ENCODE results near the gene ADGRL1. TPM values are rescaled to one million over a fixed set of nuclear protein-coding genes. Genes with fewer than 3 reads are reported as not detected.
"Not testable (repeated sequence)": the region's sequence is repeated elsewhere in the genome, so short reads cannot be mapped to it uniquely, and the experiment has no call there.

Gene ADGRL1
- total and polyA plus RNA-seq, 3 donors from 2014 or later = 23.8 to 57.2 (median 45.0) TPM

DNA sequence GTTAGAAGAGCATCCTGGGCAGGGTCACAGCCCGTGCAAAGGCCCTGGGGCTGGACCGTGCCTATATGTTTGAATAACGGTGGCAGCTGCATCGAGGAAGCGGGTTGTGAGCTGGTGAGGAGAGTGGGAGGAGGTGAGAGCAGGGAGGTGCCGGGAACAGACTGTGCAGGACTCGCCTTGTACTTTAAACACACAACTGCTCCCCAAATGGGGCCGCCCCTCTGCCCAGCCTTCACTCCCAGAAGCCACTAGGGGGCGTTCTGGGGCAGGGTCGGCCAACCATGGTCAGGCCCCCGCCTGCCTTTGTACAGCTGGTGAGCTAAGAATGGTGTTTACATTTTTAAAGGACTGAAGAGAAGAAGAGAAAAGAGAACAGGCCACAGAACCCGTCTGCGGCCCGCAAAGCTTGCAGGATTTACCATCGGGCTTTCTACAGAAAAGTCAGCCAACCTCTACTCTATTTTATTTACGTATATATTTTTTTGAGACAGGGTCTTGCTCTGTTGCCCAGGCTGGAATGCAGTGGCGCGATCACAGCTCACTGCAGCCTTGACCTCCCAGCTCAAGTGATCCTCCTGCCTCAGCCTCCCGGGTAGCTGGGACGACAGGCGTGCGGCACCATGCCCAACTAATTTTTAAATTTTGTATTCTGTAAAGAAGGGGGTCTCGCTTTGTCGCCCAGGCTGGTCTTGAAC lies 5.7 kb downstream of the ADGRL1 start:
- H3K27me3 ChIP-seq; H3K27ac ChIP-seq; H3K4me1 ChIP-seq; H3K9me3 ChIP-seq; H3K36me3 ChIP-seq (ENCODE audit: low read depth, missing control alignments); H3K4me3 ChIP-seq; intact Hi-C loops (cut with DNase I; ENCODE audit: low total_unique reads): not testable (repeated sequence)
- peak; percentile 47 for DNase-seq
- peak in 2 of 3 experiments; percentile 34 to 66 for TF ChIP-seq CTCF (IDR thresholded peaks at IDR 0.05)
- WGBS, 2 donors = 73 to 80% methylated on average over 24 of the region's 24 CpGs

GRCh38 chr19:14198384-14199376 lies 7.3 kb downstream of the ADGRL1 start:
- no peaks in the 10 kb centered on the region for H3K9me3 ChIP-seq
- intact Hi-C loops (cut with DNase I; ENCODE audit: low total_unique reads) = no loop called here
- no peak overlapping the region for H3K4me3 ChIP-seq
- H3K27me3 ChIP-seq = no peaks in the 10 kb centered on the region
- H3K27ac ChIP-seq = no peak overlapping the region
- no peaks in the 10 kb centered on the region for H3K4me1 ChIP-seq
- H3K36me3 ChIP-seq (ENCODE audit: low read depth, missing control alignments) = no peaks in the 10 kb centered on the region
- WGBS, 2 donors = 83 to 85% methylated on average over 16 to 18 of the region's 18 CpGs
- no peak for DNase-seq
- TF ChIP-seq POLR2A (IDR thresholded peaks at IDR 0.05) (no peak), CTCF (IDR thresholded peaks at IDR 0.05) (no peak)

GRCh38 chr19:14197882-14198281 lies 8.1 kb downstream of the ADGRL1 start:
- WGBS, 2 donors = 91 to 98% methylated on average over 5 of the region's 5 CpGs
- intact Hi-C loops (cut with DNase I; ENCODE audit: low total_unique reads) = no loop called here
- no peak overlapping the region for H3K27ac ChIP-seq

GRCh38 chr19:14197288-14197687 lies 8.7 kb downstream of the ADGRL1 start:
- H3K27me3 ChIP-seq; H3K27ac ChIP-seq; H3K36me3 ChIP-seq (ENCODE audit: low read depth, missing control alignments); DNase-seq; H3K4me3 ChIP-seq; H3K4me1 ChIP-seq; H3K9me3 ChIP-seq; intact Hi-C loops (cut with DNase I; ENCODE audit: low total_unique reads): not testable (repeated sequence)
- 88 to 91% methylated on average over 6 to 7 of the region's 7 CpGs for WGBS, 2 donors

More at GRCh38 chr19:14197882-14198281, 8.1 kb downstream of the ADGRL1 start:
- Histone ChIP-seq H3K4me3 (no peak overlapping the region), H3K36me3 (ENCODE audit: low read depth, missing control alignments) (no peaks in the 10 kb centered on the region), H3K27me3 (no peaks in the 10 kb centered on the region), H3K4me1 (no peaks in the 10 kb centered on the region), H3K9me3 (no peaks in the 10 kb centered on the region)
- TF ChIP-seq CTCF (IDR thresholded peaks at IDR 0.05) (no peak), POLR2A (IDR thresholded peaks at IDR 0.05) (no peak)
- DNase-seq = no peak

DNA sequence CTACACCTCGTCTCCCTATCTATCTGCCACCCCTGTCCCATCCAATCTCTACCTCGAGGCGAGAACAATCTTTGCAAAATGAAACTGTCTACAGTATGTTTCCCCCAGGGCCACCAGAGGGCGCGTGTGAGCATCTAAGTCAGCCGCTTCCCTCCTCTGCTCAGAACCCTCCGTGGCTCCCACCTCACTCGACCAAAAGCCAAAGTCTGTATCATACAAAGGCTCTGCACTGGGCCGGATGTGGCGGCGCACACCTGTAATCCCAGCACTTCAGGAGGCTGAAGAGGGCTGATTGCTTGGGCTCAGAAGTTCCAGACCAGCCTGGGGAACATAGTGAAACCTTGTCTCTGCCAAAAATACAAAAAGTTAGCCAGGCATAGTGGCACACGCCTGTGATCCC lies 9.9 kb downstream of the ADGRL1 start:
- H3K4me3 ChIP-seq; intact Hi-C loops (cut with DNase I; ENCODE audit: low total_unique reads); H3K4me1 ChIP-seq; H3K27me3 ChIP-seq; H3K27ac ChIP-seq; H3K36me3 ChIP-seq (ENCODE audit: low read depth, missing control alignments); H3K9me3 ChIP-seq: not testable (repeated sequence)
- WGBS, 2 donors = 40 to 48% methylated on average over 12 of the region's 12 CpGs
- TF ChIP-seq CTCF (IDR thresholded peaks at IDR 0.05) = peak; percentile 27 to 72 (median 61)
- DNase-seq = peak; percentile 66

- not testable (repeated sequence) for DNase-seq, H3K27ac ChIP-seq, H3K4me3 ChIP-seq
These were observed 10.8 kb downstream of the ADGRL1 start for GRCh38 chr19:14195216-14195615.

More at GRCh38 chr19:14195216-14195615, 10.8 kb downstream of the ADGRL1 start:
- H3K9me3 ChIP-seq; H3K4me1 ChIP-seq; H3K27me3 ChIP-seq; H3K36me3 ChIP-seq (ENCODE audit: low read depth, missing control alignments); intact Hi-C loops (cut with DNase I; ENCODE audit: low total_unique reads): not testable (repeated sequence)
- 80 to 87% methylated on average over 3 to 12 of the region's 12 CpGs for WGBS, 2 donors
